Kidney epithelial cell (primary cell): Measurements from ENCODE around the gene GNAZ. TPM values are rescaled to one million over a fixed set of nuclear protein-coding genes. Genes with fewer than 3 reads are reported as not detected.
A peak's percentile ranks its signal among the peaks of the same experiment; 100 is the strongest.
"Not testable (repeated sequence)": the region's sequence is repeated elsewhere in the genome, so short reads cannot be mapped to it uniquely, and the experiment has no call there.

Experiments used
- DNase-seq: peaks from one replicate; pipeline ENCODE4 v3.0.0-alpha.2; 2010; ENCODE audit warnings: low read depth
- H3K27me3 ChIP-seq: 2 replicates; pipeline ENCODE4 v1.6.0; 2011; ENCODE audit warnings: low read length; ENCODE audit not compliant: control insufficient read depth, insufficient read depth
- H3K36me3 ChIP-seq: 2 replicates; pipeline ENCODE4 v1.5.1; 2011; ENCODE audit warnings: low read length; ENCODE audit not compliant: control insufficient read depth, insufficient read depth
- H3K4me3 ChIP-seq: 2 replicates; pipeline ENCODE4 v1.5.1; 2011; ENCODE audit warnings: low read depth, mild to moderate bottlenecking, control low read depth, low read length
- total RNA-seq: library from RNA; depleted of rRNA; stranded (reverse); fragments of >200 nt; gene quantifications from 2 replicates; pipeline ENCODE4 v1.2.3, GENCODE V29; 2015
- TF ChIP-seq, protein P1 (sequence below): IDR thresholded peaks from 2 replicates; pipeline ENCODE4 v1.5.1; 2011; ENCODE audit warnings: mild to moderate bottlenecking, moderate library complexity, low read length, control low read depth, inconsistent platforms; ENCODE audit not compliant: insufficient read depth, poor library complexity, severe bottlenecking

GNAZ gene
- total RNA-seq, result 8.0 and 9.2 TPM in 2 replicates

DNA sequence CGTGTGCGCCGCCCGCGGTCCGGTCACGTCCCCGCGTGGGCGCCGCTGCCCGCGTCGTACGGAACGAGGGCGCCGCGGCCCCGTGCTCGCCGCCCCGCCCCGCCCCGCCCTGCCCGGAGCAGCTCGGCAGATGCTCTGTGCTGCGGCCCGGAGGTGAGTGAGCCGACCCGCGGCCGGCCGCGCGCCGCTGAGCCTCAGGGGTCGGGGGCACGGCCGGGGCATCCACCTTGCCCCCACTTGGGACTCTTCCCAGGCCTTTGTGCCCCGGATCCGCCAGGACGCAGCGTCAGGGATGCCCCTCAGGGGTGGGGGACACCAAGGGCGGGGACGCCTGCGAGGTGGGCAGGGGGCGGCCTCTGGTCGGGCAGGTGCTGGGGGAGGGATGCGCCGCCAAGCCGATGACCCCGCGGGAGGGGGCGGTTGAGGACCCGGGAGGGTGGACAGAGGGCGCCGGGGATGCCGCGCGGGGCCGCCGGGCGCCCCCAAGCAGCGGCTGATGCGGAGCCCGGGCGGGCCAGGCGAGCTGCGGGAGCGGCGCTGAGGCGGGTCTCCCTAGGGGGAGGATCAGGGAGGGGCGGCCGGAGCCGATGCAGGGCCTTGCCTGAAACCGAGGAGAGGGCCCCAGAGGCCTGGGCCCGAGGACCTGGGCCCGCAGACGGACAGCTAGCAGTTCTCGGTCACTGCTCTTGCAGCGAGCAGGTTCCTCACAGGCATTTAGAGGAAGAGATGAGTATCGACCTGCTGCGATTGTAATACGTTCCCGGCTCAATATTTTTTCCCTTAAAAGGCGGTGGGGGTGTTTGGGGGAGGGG is at the start of gene GNAZ:
GNAZ (plus strand) TSS at position 102 of the 812 bp plus-strand sequence. CDS start 25,177 bp downstream, outside the sequence.
- Histone ChIP-seq H3K4me3 (peak within 1 kb of the TSS; percentile 58), H3K27me3 (peaks cover 22% of the 10 kb centered on the region), H3K36me3 (no peaks in the 10 kb centered on the region)
- DNase-seq, result no peak
- TF ChIP-seq, protein P1, sequence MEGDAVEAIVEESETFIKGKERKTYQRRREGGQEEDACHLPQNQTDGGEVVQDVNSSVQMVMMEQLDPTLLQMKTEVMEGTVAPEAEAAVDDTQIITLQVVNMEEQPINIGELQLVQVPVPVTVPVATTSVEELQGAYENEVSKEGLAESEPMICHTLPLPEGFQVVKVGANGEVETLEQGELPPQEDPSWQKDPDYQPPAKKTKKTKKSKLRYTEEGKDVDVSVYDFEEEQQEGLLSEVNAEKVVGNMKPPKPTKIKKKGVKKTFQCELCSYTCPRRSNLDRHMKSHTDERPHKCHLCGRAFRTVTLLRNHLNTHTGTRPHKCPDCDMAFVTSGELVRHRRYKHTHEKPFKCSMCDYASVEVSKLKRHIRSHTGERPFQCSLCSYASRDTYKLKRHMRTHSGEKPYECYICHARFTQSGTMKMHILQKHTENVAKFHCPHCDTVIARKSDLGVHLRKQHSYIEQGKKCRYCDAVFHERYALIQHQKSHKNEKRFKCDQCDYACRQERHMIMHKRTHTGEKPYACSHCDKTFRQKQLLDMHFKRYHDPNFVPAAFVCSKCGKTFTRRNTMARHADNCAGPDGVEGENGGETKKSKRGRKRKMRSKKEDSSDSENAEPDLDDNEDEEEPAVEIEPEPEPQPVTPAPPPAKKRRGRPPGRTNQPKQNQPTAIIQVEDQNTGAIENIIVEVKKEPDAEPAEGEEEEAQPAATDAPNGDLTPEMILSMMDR, result no peak

DNA sequence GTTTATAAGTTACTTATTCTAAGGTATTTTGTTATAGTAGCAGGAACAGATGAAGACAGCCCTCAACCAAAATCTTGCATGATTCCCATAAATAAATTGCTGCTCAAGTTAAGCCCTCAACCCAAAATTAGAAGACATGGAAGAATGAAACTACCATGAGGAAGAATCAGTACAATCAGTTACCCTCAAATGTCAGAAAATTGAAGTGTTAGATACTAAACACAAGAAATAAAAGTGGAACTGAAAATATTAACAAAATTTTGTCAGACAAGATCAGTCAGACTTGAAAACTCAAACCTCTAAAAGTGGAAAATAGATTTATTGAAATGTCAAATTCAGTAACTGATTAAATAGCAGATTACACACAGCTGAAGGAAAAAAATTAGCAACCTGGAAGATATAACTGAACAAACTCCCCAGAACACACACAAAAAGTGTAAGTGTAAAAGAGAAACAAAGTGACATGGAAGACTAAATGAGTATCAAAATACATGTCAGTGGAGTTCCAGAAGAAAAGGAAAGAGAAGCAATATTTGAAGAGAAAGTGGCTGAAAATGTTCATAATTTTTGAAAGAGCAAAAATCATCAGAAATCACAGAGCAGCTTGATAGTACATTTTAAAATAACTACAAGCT is 49.5 kb upstream of the GNAZ start:
- DNase-seq, result no peak
- TF ChIP-seq, protein P1, result no peak
- Histone ChIP-seq H3K4me3 (no peak overlapping the region), H3K27me3 (no peaks in the 10 kb centered on the region), H3K36me3 (no peaks in the 10 kb centered on the region)

DNA sequence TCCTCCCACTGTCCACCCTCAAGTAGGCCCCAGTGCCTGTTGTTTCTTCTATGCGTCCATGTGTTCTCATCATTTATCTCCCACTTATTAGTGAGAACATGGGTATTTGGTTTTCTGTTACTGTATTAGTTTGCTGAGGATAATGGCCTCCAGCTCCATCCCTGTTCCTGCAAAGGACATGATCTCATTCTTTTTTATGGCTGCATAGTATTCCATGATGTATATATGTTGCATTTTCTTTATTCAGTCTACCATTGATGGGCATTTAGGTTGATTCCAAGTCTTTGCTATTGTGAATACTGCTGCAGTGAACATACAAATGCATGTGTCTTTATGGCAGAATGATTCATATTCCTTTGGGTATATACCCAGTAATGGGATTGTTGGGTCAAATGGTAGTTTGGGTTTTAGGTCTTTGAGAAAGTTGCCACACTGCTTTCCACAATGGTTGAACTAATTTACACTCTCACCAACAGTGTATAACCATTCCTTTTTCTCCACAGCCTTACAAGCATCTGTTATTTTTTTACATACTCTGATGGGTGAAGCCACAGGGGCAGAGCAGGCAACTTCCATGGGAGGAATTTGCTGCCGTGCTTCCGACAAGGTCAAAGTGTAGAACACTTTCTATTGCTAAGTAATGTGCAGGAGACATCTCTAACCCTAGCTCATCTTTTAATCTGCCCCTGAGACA is 48.5 kb upstream of the GNAZ start:
- not testable (repeated sequence) for H3K4me3 ChIP-seq, H3K27me3 ChIP-seq, H3K36me3 ChIP-seq, DNase-seq

DNA sequence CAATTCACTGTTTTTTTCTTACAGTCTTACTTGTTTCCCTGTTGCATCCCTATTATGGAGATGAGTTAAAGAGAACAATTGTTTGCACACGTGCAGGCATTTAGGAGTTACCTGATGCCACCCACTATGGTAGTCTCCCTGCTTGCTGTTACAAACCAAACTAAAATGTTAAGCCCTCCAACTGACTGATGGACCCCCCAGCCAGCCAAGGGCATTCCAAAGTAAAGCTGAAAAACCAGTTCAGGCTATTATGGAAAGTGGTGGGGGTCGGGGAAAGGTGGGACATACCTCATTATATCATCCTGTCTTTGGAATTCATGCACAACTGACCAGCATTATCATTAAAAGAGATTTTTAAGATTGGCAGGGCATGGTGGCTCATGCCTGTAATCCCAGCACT is 47.0 kb upstream of the GNAZ start:
- TF ChIP-seq, protein P1, result no peak
- no peaks in the 10 kb centered on the region for H3K27me3 ChIP-seq
- no peak for DNase-seq
- H3K36me3 ChIP-seq, result no peaks in the 10 kb centered on the region
- no peak overlapping the region for H3K4me3 ChIP-seq

DNA sequence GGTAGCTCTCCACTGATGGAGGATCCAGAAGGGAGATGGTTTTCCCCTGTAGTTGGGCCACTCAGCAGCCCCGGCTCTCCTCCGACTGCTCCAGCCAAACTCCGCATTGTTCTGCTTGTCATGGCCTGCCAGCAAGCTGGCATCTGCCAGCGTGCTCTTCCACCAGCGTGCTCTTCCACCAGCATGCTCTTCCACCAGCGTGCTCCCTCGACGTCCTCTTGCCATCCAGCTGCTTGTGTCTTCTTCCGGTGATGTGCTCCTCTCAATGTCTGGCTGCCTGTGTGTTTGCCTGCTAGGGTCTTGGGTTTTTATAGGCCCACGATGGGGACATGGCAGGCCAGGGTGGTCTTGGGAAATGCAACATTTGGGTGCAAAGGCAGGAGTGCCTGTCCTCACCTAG is 43.5 kb upstream of the GNAZ start:
- Histone ChIP-seq H3K36me3 (no peaks in the 10 kb centered on the region), H3K4me3 (no peak overlapping the region), H3K27me3 (no peaks in the 10 kb centered on the region)
- no peak for DNase-seq
- TF ChIP-seq, protein P1, result no peak

DNA sequence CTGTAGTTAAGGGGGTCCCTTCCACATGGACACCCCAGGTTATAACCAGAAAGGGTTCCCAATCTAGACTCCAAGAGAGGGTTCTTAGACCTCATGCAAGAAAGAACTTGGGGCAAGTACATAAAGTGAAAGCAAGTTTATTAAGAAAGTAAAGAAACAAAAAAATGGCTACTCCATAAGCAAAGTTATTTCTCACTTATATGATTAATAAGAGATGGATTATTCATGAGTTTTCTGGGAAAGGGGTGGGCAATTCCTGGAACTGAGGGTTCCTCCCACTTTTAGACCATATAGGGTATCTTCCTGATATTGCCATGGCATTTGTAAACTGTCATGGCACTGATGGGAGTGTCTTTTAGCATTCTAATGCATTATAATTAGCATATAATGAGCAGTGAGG is 42.5 kb upstream of the GNAZ start:
- H3K27me3 ChIP-seq, H3K36me3 ChIP-seq: not testable (repeated sequence)

More for the DNA sequence above, 42.5 kb upstream of the GNAZ start:
- H3K4me3 ChIP-seq, DNase-seq: not testable (repeated sequence)
